GM12878 (cell line): ENCODE measurements around the gene TMEM150B. TPM values are rescaled to one million over a fixed set of nuclear protein-coding genes. Genes with fewer than 3 reads are reported as not detected.

Source experiments
- ATAC-seq: fragments of 200-7000 bp; cut with Tn5 transposase; 3 replicates; pipeline ENCODE4 v1.9.1; 2020; ENCODE audit warnings: mild to moderate bottlenecking, moderate library complexity
- BruUV-seq: library from RNA; stranded (reverse); fragments of 400-500 nt; replicated peaks from 2 replicates; lab custom pipeline; 2021; lab: Mats Ljungman, UMichigan
- CTCF ChIA-PET: fragments of 300-600 bp; sonication (Branson Sonifier 250); formaldehyde crosslinking; extraction: SDS; loops from one replicate; lab custom pipeline; 2021; ENCODE audit warnings: inconsistent platforms; lab: Yijun Ruan, JAX
- POLR2A ChIA-PET: fragments of 350-600 bp; formaldehyde crosslinking; extraction: SDS; loops from one replicate; lab custom pipeline; 2021; ENCODE audit warnings: inconsistent platforms; lab: Charles Lee
- RAD21 ChIA-PET: fragments of 300-600 bp; sonication (Branson Sonifier 250); formaldehyde crosslinking; loops from one replicate; lab custom pipeline; 2023; ENCODE audit warnings: antibody characterized with exemption; ENCODE audit not compliant: unreplicated experiment; lab: Charles Lee
- SMC1A ChIA-PET: fragments of 300-600 bp; sonication (Branson Sonifier 250); formaldehyde crosslinking; loops from one replicate; lab custom pipeline; 2023; ENCODE audit not compliant: unreplicated experiment, uncharacterized antibody; lab: Charles Lee
- DNase-seq: peaks from one replicate; pipeline ENCODE4 v3.0.0-alpha.2; 2011; ENCODE audit warnings: low read depth, low spot score
- FAIRE-seq: peaks from 3 replicates; lab custom pipeline; 2011; peaks lifted over from hg19 to GRCh38; lab: Jason Lieb, UNC
- H2AFZ ChIP-seq: 2 replicates; pipeline ENCODE4 v1.6.0; 2011; ENCODE audit warnings: low read depth, low read length, control low read depth; ENCODE audit not compliant: control insufficient read depth
- H3K27ac ChIP-seq: 2 replicates; pipeline ENCODE4 v1.5.1; 2011; ENCODE audit warnings: control low read depth; ENCODE audit not compliant: control insufficient read depth, insufficient read depth
- H3K27me3 ChIP-seq, 2 experiments: replicated peaks in 1 of 2; 2 replicates each; pipeline versions ENCODE4 v1.6.0 to v1.6.1; 2011; ENCODE audit warnings: low read length in 1 of 2; ENCODE audit not compliant: control insufficient read depth in 2 of 2, insufficient read depth in 2 of 2
- H3K36me3 ChIP-seq, 2 experiments: 2 replicates each; pipeline ENCODE4 v1.5.1; 2011; ENCODE audit warnings: low read length in 1 of 2; ENCODE audit not compliant: control insufficient read depth in 2 of 2, insufficient read depth in 2 of 2
- H3K4me1 ChIP-seq: 2 replicates; pipeline ENCODE4 v1.6.1; 2011; ENCODE audit warnings: mild to moderate bottlenecking, low read length, moderate library complexity, mixed read lengths; ENCODE audit not compliant: control insufficient read depth, insufficient read depth
- H3K4me2 ChIP-seq: 2 replicates; pipeline ENCODE4 v1.6.0; 2011; ENCODE audit warnings: control low read depth; ENCODE audit not compliant: control insufficient read depth, insufficient read depth
- H3K4me3 ChIP-seq: fragments of 200-600 bp; sonication (generic); 2 replicates; pipeline ENCODE4 v1.5.1; 2016
- H3K79me2 ChIP-seq: 2 replicates; pipeline ENCODE4 v1.6.0; 2011; ENCODE audit warnings: low read length; ENCODE audit not compliant: control insufficient read depth, insufficient read depth
- H3K9ac ChIP-seq: 2 replicates; pipeline ENCODE4 v1.8.0; 2011; ENCODE audit warnings: low read length, control low read depth, mixed read lengths; ENCODE audit not compliant: control insufficient read depth, insufficient read depth
- H3K9me3 ChIP-seq: replicated peaks from 3 replicates; pipeline ENCODE4 v1.5.1; 2011; ENCODE audit warnings: mild to moderate bottlenecking, low read length; ENCODE audit not compliant: control insufficient read depth, insufficient read depth
- H4K20me1 ChIP-seq: 2 replicates; pipeline ENCODE4 v1.6.0; 2011; ENCODE audit not compliant: control insufficient read depth, insufficient read depth
- IKZF1 ChIP-seq: fragments of 450-650 bp; conservative IDR thresholded peaks from 2 replicates; pipeline ENCODE4 v1.6.1; 2017; ENCODE audit warnings: antibody characterized with exemption, mild to moderate bottlenecking
- LARP7 ChIP-seq: fragments of 450-650 bp; IDR thresholded peaks from 2 replicates; pipeline ENCODE4 v1.6.1; 2017; ENCODE audit warnings: mild to moderate bottlenecking
- NR2C1 ChIP-seq: fragments of 450-650 bp; IDR thresholded peaks from 2 replicates; pipeline ENCODE4 v1.6.1; 2017; ENCODE audit warnings: antibody characterized with exemption, mild to moderate bottlenecking, moderate library complexity
- PAX5 ChIP-seq: IDR thresholded peaks from 2 replicates; pipeline ENCODE4 v1.6.1; 2011; ENCODE audit warnings: low read depth, low read length, borderline replicate concordance
- PAX8 ChIP-seq: fragments of 450-650 bp; IDR thresholded peaks from 2 replicates; pipeline ENCODE4 v1.6.1; 2017; ENCODE audit warnings: mild to moderate bottlenecking, moderate library complexity
- PKNOX1 ChIP-seq: fragments of 450-650 bp; IDR thresholded peaks from 2 replicates; pipeline ENCODE4 v1.6.1; 2016; ENCODE audit warnings: mild to moderate bottlenecking
- RAD21 ChIP-seq: IDR thresholded peaks from 2 replicates; pipeline ENCODE4 v1.6.1; 2011; ENCODE audit warnings: mild to moderate bottlenecking, low read depth, low read length, moderate library complexity; ENCODE audit not compliant: insufficient read depth
- RFX5 ChIP-seq: IDR thresholded peaks from 2 replicates; pipeline ENCODE4 v1.6.1; 2011; ENCODE audit warnings: low read depth, low read length, improper control_type of control experiment
- WGBS: methylation state at CpG from one replicate; pipeline ENCODE4 v1.1.6; 2016; ENCODE audit warnings: low lambda C conversion rate; ENCODE audit not compliant: insufficient replicate concordance, insufficient coverage; ENCODE audit errors: missing lambda C conversion rate; 5-methylcytosine and 5-hydroxymethylcytosine counted together
- in situ Hi-C: fragments of 300-500 bp; cut with MboI; formaldehyde crosslinking; loops from 9 replicates; pipeline ENCODE4 v1.14.3; 2018; ENCODE audit warnings: mixed read lengths
- intact Hi-C: fragments of 100-400 bp; cut with micrococcal nuclease; formaldehyde crosslinking; loops from one replicate; pipeline ENCODE4 v1.14.2; 2022; ENCODE audit not compliant: unreplicated experiment
- polyA plus RNA-seq, 11 experiments: library from polyadenylated mRNA; depleted of rRNA in 4 of 11; unstranded in 6 of 11; stranded (reverse) in 5 of 11; fragments of >200 nt; fragmentation: Nextera tagmentation in 4 of 11; fragmentation: Illumina TruSeq in 1 of 11; extraction: Ambion mirVana in 4 of 11; extraction: Trizol in 1 of 11; gene quantifications; 1 replicate in 1 of 11; 2 replicates in 10 of 11; pipeline versions ENCODE4 v1.2.1 to v1.2.3, GENCODE V29; 2011 to 2016; ENCODE audit warnings: inconsistent platforms in 2 of 11, missing spikeins in 2 of 11, low read depth in 1 of 11
- total RNA-seq, 4 experiments: library from RNA; depleted of rRNA in 3 of 4; stranded (reverse); fragments of >200 nt in 3 of 4; fragmentation: Illumina TruSeq in 1 of 4; extraction: Trizol in 1 of 4; gene quantifications; 2 replicates each; pipeline versions ENCODE4 v1.2.1 to v1.2.3, GENCODE V29; 2013 to 2021

TMEM150B gene
- total and polyA plus RNA-seq, 10 of the 15 experiments (the other 5 are each of a cell fraction or from before 2014, with no cell fraction given) = 0.09 to 0.23 (median 0.18) TPM; not detected in 6

- H4K20me1 ChIP-seq = no peaks in the 10 kb centered on the region
- BruUV-seq = no TSS peak
- no peak overlapping the region for H3K9ac ChIP-seq
- ChIA-PET RAD21 (no interaction called here), SMC1A (no interaction called here), POLR2A (interaction anchor here (0.7 kb wide), 1 partner anchor 13 kb away, joined by 3 read pairs; no protein-coding TSS in a partner anchor), CTCF (no interaction called here)
- H3K27me3 ChIP-seq = no peaks in the 10 kb centered on the region; a peak in 1 of 4 replicates
- WGBS = 60% methylated on average over 21 of the region's 21 CpGs
- no peak overlapping the region for H3K27ac ChIP-seq
- no peaks in the 10 kb centered on the region for H3K36me3 ChIP-seq
- no peaks in the 10 kb centered on the region for H3K79me2 ChIP-seq
- H3K4me3 ChIP-seq = no peak overlapping the region
- no peaks in the 10 kb centered on the region for H3K4me1 ChIP-seq
- DNase-seq (no peak), FAIRE-seq (no peak), ATAC-seq (no peak)
- H3K4me2 ChIP-seq = no peak overlapping the region
- no peaks in the 10 kb centered on the region for H3K9me3 ChIP-seq
- TF ChIP-seq RFX5 (no peak), RAD21 (no peak), LARP7 (no peak), PAX5 (no peak), IKZF1 (no peak), NR2C1 (no peak), PKNOX1 (no peak), PAX8 (no peak)
- intact Hi-C loops (no loop called here), in situ Hi-C loops (no loop called here)
- no peak overlapping the region for H2AFZ ChIP-seq
Measured at GRCh38 chr19:55287361-55288079, 37.6 kb downstream of the TMEM150B start.
